Mesenchymal stem cell (in vitro differentiated cells and primary cell): ENCODE data around the gene SUN5. TPM values are rescaled to one million over a fixed set of nuclear protein-coding genes. Genes with fewer than 3 reads are reported as not detected.

Experiments used
- DNase-seq: peaks from one replicate; pipeline ENCODE4 v3.0.0-alpha.2; 2013
- H2AFZ ChIP-seq: one replicate; pipeline ENCODE4 v1.6.1; 2013; ENCODE audit warnings: low read depth, mild to moderate bottlenecking, control low read depth, inconsistent platforms, low read length, moderate library complexity
- H2AK5ac ChIP-seq: 2 replicates; pipeline ENCODE4 v1.6.1; 2013; ENCODE audit warnings: low read length, moderate library complexity, mild to moderate bottlenecking, inconsistent platforms; ENCODE audit not compliant: severe bottlenecking
- H2BK120ac ChIP-seq: one replicate; pipeline ENCODE4 v1.6.1; 2013; ENCODE audit warnings: low read depth, mild to moderate bottlenecking, inconsistent platforms, low read length, moderate library complexity
- H2BK12ac ChIP-seq, 2 experiments: one replicate each; pipeline ENCODE4 v1.6.1; 2013; ENCODE audit warnings: inconsistent platforms in 2 of 2, low read length in 2 of 2, mild to moderate bottlenecking in 2 of 2, moderate library complexity in 2 of 2, control low read depth in 1 of 2
- H2BK15ac ChIP-seq: one replicate; pipeline ENCODE4 v1.6.1; 2013; ENCODE audit warnings: mild to moderate bottlenecking, low read depth, inconsistent platforms; ENCODE audit not compliant: poor library complexity, severe bottlenecking
- H2BK5ac ChIP-seq: 2 replicates; pipeline ENCODE4 v1.6.1; 2013; ENCODE audit warnings: low read depth, mild to moderate bottlenecking, low read length, control low read depth, inconsistent platforms; ENCODE audit not compliant: poor library complexity, severe bottlenecking
- H3K14ac ChIP-seq, 2 experiments: one replicate each; pipeline ENCODE4 v1.6.1; 2013; ENCODE audit warnings: inconsistent platforms in 2 of 2, low read length in 2 of 2, control low read depth in 1 of 2, mild to moderate bottlenecking in 1 of 2, moderate library complexity in 1 of 2
- H3K18ac ChIP-seq, 2 experiments: one replicate each; pipeline ENCODE4 v1.6.1; 2013; ENCODE audit warnings: inconsistent platforms in 2 of 2, low read length in 2 of 2, control low read depth in 1 of 2, low read depth in 1 of 2, mild to moderate bottlenecking in 1 of 2
- H3K23ac ChIP-seq, 2 experiments: one replicate each; pipeline ENCODE4 v1.6.1; 2013; ENCODE audit warnings: inconsistent platforms in 2 of 2, low read length in 2 of 2, mild to moderate bottlenecking in 2 of 2, moderate library complexity in 2 of 2, control low read depth in 1 of 2
- H3K27ac ChIP-seq: 2 replicates; pipeline ENCODE4 v1.5.1; 2013; ENCODE audit warnings: mild to moderate bottlenecking, moderate library complexity, low read length, control low read depth, inconsistent platforms; ENCODE audit not compliant: poor library complexity, severe bottlenecking
- H3K27me3 ChIP-seq, 2 experiments: 2 replicates each; pipeline versions ENCODE4 v1.6.1 to v1.7.0; 2013; ENCODE audit warnings: low read length in 2 of 2, mild to moderate bottlenecking in 2 of 2, moderate library complexity in 2 of 2, control low read depth in 1 of 2, inconsistent platforms in 1 of 2; ENCODE audit not compliant: control insufficient read depth in 1 of 2, insufficient read depth in 1 of 2
- H3K36me3 ChIP-seq, 2 experiments: 2 replicates each; pipeline versions ENCODE4 v1.6.1 to v1.7.0; 2013; ENCODE audit warnings: low read length in 2 of 2, control low read depth in 1 of 2, inconsistent platforms in 1 of 2, low read depth in 1 of 2, mild to moderate bottlenecking in 1 of 2; ENCODE audit not compliant: insufficient read depth in 2 of 2, control insufficient read depth in 1 of 2
- H3K4ac ChIP-seq, 2 experiments: one replicate each; pipeline ENCODE4 v1.6.1; 2013; ENCODE audit warnings: inconsistent platforms in 2 of 2, low read length in 2 of 2, mild to moderate bottlenecking in 2 of 2, moderate library complexity in 2 of 2, control low read depth in 1 of 2, low read depth in 1 of 2
- H3K4me1 ChIP-seq: 2 replicates; pipeline ENCODE4 v1.6.1; 2013; ENCODE audit warnings: low read depth, low read length, control low read depth; ENCODE audit not compliant: control insufficient read depth, insufficient read depth
- H3K4me2 ChIP-seq: 2 replicates; pipeline ENCODE4 v1.6.1; 2013; ENCODE audit warnings: low read length, mild to moderate bottlenecking, inconsistent platforms; ENCODE audit not compliant: poor library complexity, severe bottlenecking
- H3K4me3 ChIP-seq, 2 experiments: 2 replicates each; pipeline versions ENCODE4 v1.5.1 to v1.7.0; 2013; ENCODE audit warnings: low read length in 2 of 2, mild to moderate bottlenecking in 2 of 2, control low read depth in 1 of 2, low read depth in 1 of 2; ENCODE audit not compliant: insufficient read depth in 1 of 2
- H3K79me1 ChIP-seq: replicated peaks from 2 replicates; pipeline ENCODE4 v1.6.1; 2013; ENCODE audit warnings: mild to moderate bottlenecking, control low read depth, low read length, inconsistent platforms; ENCODE audit not compliant: poor library complexity, severe bottlenecking
- H3K9ac ChIP-seq: 2 replicates; pipeline ENCODE4 v1.7.0; 2013; ENCODE audit warnings: mild to moderate bottlenecking, low read length, moderate library complexity
- H3K9me3 ChIP-seq: 2 replicates; pipeline ENCODE4 v1.7.0; 2013; ENCODE audit warnings: mild to moderate bottlenecking, low read length; ENCODE audit not compliant: control insufficient read depth
- H4K8ac ChIP-seq: one replicate; pipeline ENCODE4 v1.6.1; 2013; ENCODE audit warnings: inconsistent platforms, mild to moderate bottlenecking, low read length, moderate library complexity
- H4K91ac ChIP-seq: one replicate; pipeline ENCODE4 v1.6.1; 2013; ENCODE audit warnings: mild to moderate bottlenecking, low read length, inconsistent platforms
- WGBS: methylation state at CpG from one replicate; pipeline ENCODE4 v1.1.7; 2013; ENCODE audit warnings: mixed read lengths; 5-methylcytosine and 5-hydroxymethylcytosine counted together
- polyA plus RNA-seq, 2 experiments: library from polyadenylated mRNA; stranded (reverse); fragments of 200-250 nt; gene quantifications; one replicate each; pipeline ENCODE4 v1.2.3, GENCODE V29; 2013

The SUN5 gene, protein sequence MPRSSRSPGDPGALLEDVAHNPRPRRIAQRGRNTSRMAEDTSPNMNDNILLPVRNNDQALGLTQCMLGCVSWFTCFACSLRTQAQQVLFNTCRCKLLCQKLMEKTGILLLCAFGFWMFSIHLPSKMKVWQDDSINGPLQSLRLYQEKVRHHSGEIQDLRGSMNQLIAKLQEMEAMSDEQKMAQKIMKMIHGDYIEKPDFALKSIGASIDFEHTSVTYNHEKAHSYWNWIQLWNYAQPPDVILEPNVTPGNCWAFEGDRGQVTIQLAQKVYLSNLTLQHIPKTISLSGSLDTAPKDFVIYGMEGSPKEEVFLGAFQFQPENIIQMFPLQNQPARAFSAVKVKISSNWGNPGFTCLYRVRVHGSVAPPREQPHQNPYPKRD
- not detected for polyA plus RNA-seq (2013, experiment 1 of 2)
- not detected for polyA plus RNA-seq (2013, experiment 2 of 2)

DNA sequence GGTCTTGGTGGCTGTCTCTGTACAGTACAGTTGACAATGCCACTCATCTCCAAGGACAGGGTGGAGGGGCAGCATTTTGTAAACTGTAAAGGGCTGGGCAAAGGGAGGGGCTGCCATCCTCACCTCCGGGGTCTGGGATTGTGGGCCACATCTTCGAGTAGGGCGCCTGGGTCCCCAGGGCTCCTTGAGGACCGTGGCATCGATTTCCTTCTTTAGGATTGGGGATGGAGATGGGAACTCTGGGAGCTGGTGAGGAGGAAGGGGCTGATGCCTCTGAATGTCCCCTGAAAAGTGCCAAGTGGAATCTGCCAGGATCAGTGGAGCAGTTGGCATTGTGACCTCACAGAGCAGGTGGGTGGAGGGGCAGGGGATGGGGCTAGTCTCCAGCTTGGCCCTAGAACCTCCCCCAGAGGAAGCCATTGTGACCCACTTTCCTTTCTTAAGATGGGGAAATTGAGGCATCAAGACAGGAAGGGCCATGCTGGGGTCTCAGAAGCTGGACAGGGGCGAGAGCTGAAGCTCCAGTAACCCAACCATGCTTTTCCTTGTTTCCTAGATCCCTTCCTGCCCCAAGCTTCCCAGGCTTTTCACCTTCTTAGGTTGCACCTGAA, at the start of gene SUN5:
Gene SUN5 (minus strand): TSS at position 293 of the 611 bp plus-strand sequence. CDS start 93 bp downstream, at position 200.
- WGBS, result 75% methylated on average over 6 of the region's 6 CpGs
- Histone ChIP-seq H3K14ac (no peak within 1 kb of the TSS), H3K4me1 (no peaks in the 10 kb centered on the region), H3K27ac (no peak within 1 kb of the TSS), H2AFZ (no peak within 1 kb of the TSS), H3K4me3 (no peak within 1 kb of the TSS), H3K9me3 (no peaks in the 10 kb centered on the region), H4K91ac (no peak within 1 kb of the TSS), H3K4ac (no peak within 1 kb of the TSS), H2BK15ac (no peak within 1 kb of the TSS), H3K27me3 (peaks cover 0 to 14% of the 10 kb centered on the region in 2 experiments), H3K23ac (no peak within 1 kb of the TSS), H2BK12ac (no peak within 1 kb of the TSS), H2AK5ac (no peak within 1 kb of the TSS), H4K8ac (no peak within 1 kb of the TSS), H2BK120ac (no peak within 1 kb of the TSS), H3K79me1 (no peaks in the 10 kb centered on the region), H3K18ac (no peak within 1 kb of the TSS), H3K9ac (no peak within 1 kb of the TSS), H2BK5ac (no peak within 1 kb of the TSS), H3K36me3 (no peaks in the 10 kb centered on the region), H3K4me2 (no peak within 1 kb of the TSS)
- DNase-seq, result no peak

DNA sequence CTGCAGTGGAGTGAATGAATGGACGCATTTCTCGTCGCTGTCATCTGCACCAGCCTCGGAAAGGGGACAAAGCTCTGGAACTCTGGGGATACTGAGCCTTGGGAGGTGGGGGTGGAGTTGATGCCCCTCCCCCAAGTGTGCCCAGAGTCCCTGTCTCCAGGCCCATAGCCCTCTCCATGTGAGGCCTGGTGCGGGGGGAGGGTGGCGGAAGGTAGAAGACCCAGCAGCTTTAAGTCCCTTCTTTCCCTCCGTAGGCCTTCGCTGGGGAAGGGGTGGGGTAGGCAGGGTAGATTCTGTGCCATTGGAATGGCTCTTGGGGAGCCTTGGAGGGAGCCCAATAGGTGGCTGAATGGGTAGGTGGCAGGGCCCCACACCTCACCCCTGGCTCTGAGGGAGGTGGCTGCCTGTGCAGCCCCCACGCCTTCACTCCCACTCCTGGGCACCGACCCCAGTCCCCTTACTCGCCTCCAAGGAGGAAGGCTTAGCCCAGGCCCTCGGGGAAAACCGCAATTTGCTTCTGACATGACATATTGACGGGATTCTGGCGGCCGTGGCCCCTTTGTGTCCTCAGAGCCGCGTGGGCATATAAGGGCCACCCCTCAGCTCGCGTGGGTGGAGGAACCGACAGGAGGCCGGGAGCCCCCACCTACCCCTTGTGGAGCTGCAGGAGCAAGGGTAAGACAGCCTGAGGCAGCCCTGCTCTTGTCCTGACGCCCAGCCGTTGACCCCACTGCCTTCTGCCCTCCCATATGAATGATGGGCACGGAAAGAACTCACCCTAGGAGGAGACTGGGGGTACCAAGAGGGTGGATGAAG, 49.3 kb upstream of the SUN5 start, which contains the start of gene BPIFB3:
Gene BPIFB3 (plus strand): TSS at position 613 of the 816 bp plus-strand sequence. CDS start 1,533 bp downstream, outside the sequence.
- H3K79me1 ChIP-seq, result no peaks in the 10 kb centered on the region
- H3K18ac ChIP-seq, result no peak within 1 kb of the TSS
- H2BK5ac ChIP-seq, result no peak within 1 kb of the TSS
- H3K27me3 ChIP-seq, result peaks cover 26 to 55% of the 10 kb centered on the region in 2 experiments
- H3K14ac ChIP-seq, result no peak within 1 kb of the TSS
- H4K8ac ChIP-seq, result no peak within 1 kb of the TSS
- no peak within 1 kb of the TSS for H2BK12ac ChIP-seq
- no peaks in the 10 kb centered on the region for H3K36me3 ChIP-seq
- DNase-seq, result no peak
- no peak within 1 kb of the TSS for H3K4ac ChIP-seq
- no peak within 1 kb of the TSS for H2AFZ ChIP-seq
- H2BK120ac ChIP-seq, result no peak within 1 kb of the TSS
- no peak within 1 kb of the TSS for H2BK15ac ChIP-seq
- no peak within 1 kb of the TSS for H2AK5ac ChIP-seq
- H3K4me1 ChIP-seq, result no peaks in the 10 kb centered on the region
- H3K23ac ChIP-seq, result no peak within 1 kb of the TSS
- no peak within 1 kb of the TSS for H3K4me3 ChIP-seq
- no peak within 1 kb of the TSS for H3K4me2 ChIP-seq
- WGBS, result 80% methylated on average over 23 of the region's 25 CpGs
- no peak within 1 kb of the TSS for H4K91ac ChIP-seq
- H3K27ac ChIP-seq, result no peak within 1 kb of the TSS
- H3K9ac ChIP-seq, result no peak within 1 kb of the TSS
- no peaks in the 10 kb centered on the region for H3K9me3 ChIP-seq

DNA sequence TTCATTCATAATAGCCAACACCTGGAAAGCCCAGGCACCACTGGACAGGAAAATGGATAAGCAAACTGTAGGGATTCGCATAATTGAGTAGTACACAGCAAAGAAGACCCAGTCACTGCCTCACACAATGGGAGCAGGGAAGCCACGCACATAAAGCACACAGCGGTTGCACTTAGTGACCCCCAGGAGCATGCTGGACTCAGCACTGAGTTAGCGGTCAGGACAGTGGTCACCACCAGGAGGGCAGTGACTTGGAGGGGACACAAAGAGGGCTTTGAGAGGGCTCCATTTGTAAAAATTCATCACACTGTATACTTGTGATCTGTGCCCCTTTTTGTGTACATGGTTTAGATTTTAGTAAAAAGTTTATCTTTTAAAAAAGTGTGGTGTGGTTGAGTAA, 47.1 kb upstream of the SUN5 start:
- H3K18ac ChIP-seq, result no peak overlapping the region
- no peak overlapping the region for H3K4ac ChIP-seq
- no peak overlapping the region for H3K14ac ChIP-seq
- no peak overlapping the region for H2BK120ac ChIP-seq
- no peaks in the 10 kb centered on the region for H3K79me1 ChIP-seq
- H2BK15ac ChIP-seq, result no peak overlapping the region
- H2BK12ac ChIP-seq, result no peak overlapping the region
- DNase-seq, result no peak
- H3K4me1 ChIP-seq, result no peaks in the 10 kb centered on the region
- H3K27ac ChIP-seq, result no peak overlapping the region
- H4K8ac ChIP-seq, result no peak overlapping the region
- H4K91ac ChIP-seq, result no peak overlapping the region
- H2AFZ ChIP-seq, result no peak overlapping the region
- no peak overlapping the region for H2AK5ac ChIP-seq
- no peak overlapping the region for H2BK5ac ChIP-seq
- H3K27me3 ChIP-seq, result peaks cover 21 to 39% of the 10 kb centered on the region in 2 experiments
- H3K4me2 ChIP-seq, result no peak overlapping the region
- H3K9me3 ChIP-seq, result peaks cover 3% of the 10 kb centered on the region
- H3K4me3 ChIP-seq, result no peak overlapping the region
- no peaks in the 10 kb centered on the region for H3K36me3 ChIP-seq
- H3K23ac ChIP-seq, result no peak overlapping the region
- WGBS, result 80% methylated on average over 4 of the region's 4 CpGs
- no peak overlapping the region for H3K9ac ChIP-seq

DNA sequence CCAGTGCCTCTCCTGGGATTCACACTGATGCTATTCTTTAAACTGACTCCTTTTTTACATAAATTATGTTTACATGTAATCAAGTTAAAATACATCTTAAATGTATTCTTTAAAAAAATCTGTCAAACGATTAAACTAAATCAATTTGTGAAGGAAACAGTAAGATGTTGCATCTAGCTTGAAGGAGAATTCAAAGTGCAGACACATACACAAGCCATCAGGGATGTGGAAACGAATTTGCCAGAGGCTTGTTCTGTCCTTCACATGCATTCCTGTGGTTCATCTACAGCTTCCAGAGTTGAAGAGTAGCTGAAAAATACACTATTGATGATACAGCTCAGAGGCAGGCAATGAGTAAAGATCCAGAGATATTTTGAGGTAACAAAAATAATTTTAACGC, 42.2 kb upstream of the SUN5 start:
- H3K9me3 ChIP-seq, result peaks cover 9% of the 10 kb centered on the region
- no peak overlapping the region for H3K27ac ChIP-seq
- WGBS, result 68% methylated on average over 2 of the region's 3 CpGs

More for the DNA sequence above, 42.2 kb upstream of the SUN5 start:
- Histone ChIP-seq H2BK120ac (no peak overlapping the region), H3K9ac (no peak overlapping the region), H3K4me2 (no peak overlapping the region), H2AFZ (no peak overlapping the region), H2BK12ac (no peak overlapping the region), H4K8ac (no peak overlapping the region), H3K27me3 (peaks cover 0 to 8% of the 10 kb centered on the region in 2 experiments), H2BK5ac (no peak overlapping the region), H2BK15ac (no peak overlapping the region), H3K4me1 (no peaks in the 10 kb centered on the region), H3K4me3 (no peak overlapping the region), H4K91ac (no peak overlapping the region), H3K18ac (no peak overlapping the region), H3K14ac (no peak overlapping the region), H3K4ac (no peak overlapping the region), H3K36me3 (no peaks in the 10 kb centered on the region), H3K79me1 (no peaks in the 10 kb centered on the region), H2AK5ac (no peak overlapping the region), H3K23ac (no peak overlapping the region)
- DNase-seq, result no peak
